HCT116 (cell line): ENCODE results near the gene ECE1. TPM values are rescaled to one million over a fixed set of nuclear protein-coding genes. Genes with fewer than 3 reads are reported as not detected.

Experiments used
- ATAC-seq: fragments of 200-7000 bp; cut with Tn5 transposase; 2 replicates; pipeline ENCODE4 v1.9.1; 2020; ENCODE audit warnings: mild to moderate bottlenecking, moderate library complexity
- BruUV-seq: library from RNA; stranded (reverse); fragments of 400-500 nt; replicated peaks from 2 replicates; lab custom pipeline; 2021; lab: Mats Ljungman, UMichigan
- CTCF ChIA-PET: fragments of 300-600 bp; sonication (Branson Sonifier 250); formaldehyde crosslinking; loops from one replicate; lab custom pipeline; 2021; ENCODE audit warnings: antibody characterized with exemption; lab: Charles Lee
- POLR2A ChIA-PET: fragments of 300-600, 350-600 bp; sonication (Branson Sonifier 250); formaldehyde crosslinking; loops from one replicate; lab custom pipeline; 2021; ENCODE audit warnings: antibody characterized with exemption; lab: Charles Lee
- RAD21 ChIA-PET, 2 experiments: fragments of 300-600 bp; sonication (Branson Sonifier 250); formaldehyde crosslinking; loops; one replicate each; lab custom pipeline; 2023; ENCODE audit warnings: low total read pairs in 2 of 2; ENCODE audit not compliant: uncharacterized antibody in 2 of 2, unreplicated experiment in 2 of 2, low non-redundant PET in 1 of 2; lab: Charles Lee
- DNase-seq: peaks from one replicate; pipeline ENCODE4 v3.0.0-alpha.2; 2010; ENCODE audit warnings: low read depth, low spot score
- H2AFZ ChIP-seq: fragments of 200-600 bp; shearing (Covaris generic), sonication (generic); 2 replicates; pipeline ENCODE4 v1.6.1; 2017; ENCODE audit warnings: low read depth, mixed run types, mixed read lengths, antibody characterized with exemption, low read length; ENCODE audit not compliant: poor library complexity, severe bottlenecking
- H3K27ac ChIP-seq: 2 replicates; pipeline ENCODE4 v1.5.1; 2012; ENCODE audit warnings: low read depth, low read length
- H3K27me3 ChIP-seq: fragments of 200-600 bp; sonication (generic); 2 replicates; pipeline ENCODE4 v1.6.1; 2016; ENCODE audit warnings: mixed run types, low read length, mixed read lengths; ENCODE audit not compliant: insufficient read depth
- H3K36me3 ChIP-seq, 2 experiments: fragments of 200-500 bp in 1 of 2; fragments of 200-600 bp in 1 of 2; sonication (Bioruptor generic) in 1 of 2; sonication (generic) in 1 of 2; 2 replicates each; pipeline versions ENCODE4 v1.5.1 to v1.6.1; 2014 to 2016; ENCODE audit warnings: low read length in 2 of 2, inconsistent platforms in 1 of 2, mixed read lengths in 1 of 2, mixed run types in 1 of 2; ENCODE audit not compliant: insufficient read depth in 2 of 2, control insufficient read depth in 1 of 2
- H3K4me1 ChIP-seq, 2 experiments: fragments of 200-600 bp in 1 of 2; sonication (generic) in 1 of 2; 2 replicates each; pipeline versions ENCODE4 v1.5.1 to v1.6.1; 2012 to 2017; ENCODE audit warnings: low read length in 2 of 2, inconsistent platforms in 1 of 2, mild to moderate bottlenecking in 1 of 2, mixed read lengths in 1 of 2, mixed run types in 1 of 2, moderate library complexity in 1 of 2; ENCODE audit not compliant: insufficient read depth in 2 of 2, control insufficient read depth in 1 of 2
- H3K4me2 ChIP-seq: fragments of 200-600 bp; sonication (generic); 2 replicates; pipeline ENCODE4 v1.6.1; 2017; ENCODE audit warnings: mixed run types, low read length, mixed read lengths
- H3K4me3 ChIP-seq, 2 experiments: fragments of 200-600 bp in 1 of 2; sonication (generic) in 1 of 2; replicated peaks in 1 of 2; 2 replicates each; pipeline ENCODE4 v1.5.1; 2011 to 2016; ENCODE audit warnings: low read length in 2 of 2, control low read depth in 1 of 2, low read depth in 1 of 2, mild to moderate bottlenecking in 1 of 2, mixed read lengths in 1 of 2, mixed run types in 1 of 2
- H3K79me2 ChIP-seq: fragments of 200-600 bp; sonication (generic); 2 replicates; pipeline ENCODE4 v1.6.1; 2017; ENCODE audit warnings: mild to moderate bottlenecking, mixed run types, low read length, moderate library complexity, mixed read lengths; ENCODE audit not compliant: insufficient read depth
- H3K9ac ChIP-seq: fragments of 200-600 bp; sonication (generic); 2 replicates; pipeline ENCODE4 v1.6.1; 2016; ENCODE audit warnings: low read length, mixed read lengths
- H3K9me2 ChIP-seq: fragments of 200-600 bp; sonication (generic), shearing (Covaris generic); 2 replicates; pipeline ENCODE4 v1.6.1; 2017; ENCODE audit warnings: mixed run types, mild to moderate bottlenecking, moderate library complexity; ENCODE audit not compliant: insufficient read depth
- H3K9me3 ChIP-seq, 2 experiments: fragments of 200-500 bp in 1 of 2; fragments of 200-600 bp in 1 of 2; sonication (Bioruptor generic) in 1 of 2; sonication (generic) in 1 of 2; 2 replicates each; pipeline ENCODE4 v1.6.1; 2014 to 2017; ENCODE audit warnings: low read length in 2 of 2, mixed read lengths in 2 of 2, inconsistent platforms in 1 of 2, low read depth in 1 of 2, mild to moderate bottlenecking in 1 of 2, mixed run types in 1 of 2, moderate library complexity in 1 of 2; ENCODE audit not compliant: control insufficient read depth in 1 of 2, insufficient read depth in 1 of 2
- H4K20me1 ChIP-seq: fragments of 200-600 bp; sonication (generic), shearing (Covaris generic); 2 replicates; pipeline ENCODE4 v1.6.1; 2017; ENCODE audit warnings: mixed run types, mild to moderate bottlenecking, moderate library complexity; ENCODE audit not compliant: insufficient read depth
- MAX ChIP-seq: IDR thresholded peaks from 2 replicates; pipeline ENCODE4 v1.6.1; 2012
- POLR2A ChIP-seq: IDR thresholded peaks from 2 replicates; pipeline ENCODE4 v1.7.0; 2011; ENCODE audit warnings: borderline replicate concordance; ENCODE audit not compliant: insufficient read depth, insufficient read length; ENCODE audit errors: extremely low read depth
- RAD21 ChIP-seq: IDR thresholded peaks from 2 replicates; pipeline ENCODE4 v1.6.1; 2012; ENCODE audit warnings: low read depth, mild to moderate bottlenecking
- SP1 ChIP-seq: IDR thresholded peaks from 2 replicates; pipeline ENCODE4 v1.6.1; 2012; ENCODE audit warnings: low read depth
- SRF ChIP-seq: IDR thresholded peaks from 2 replicates; pipeline ENCODE4 v1.6.1; 2012; ENCODE audit warnings: low read depth
- TCF7L2 ChIP-seq: IDR thresholded peaks from 2 replicates; pipeline ENCODE4 v1.7.0; 2011; ENCODE audit warnings: borderline replicate concordance, inconsistent platforms; ENCODE audit not compliant: insufficient read depth, insufficient read length; ENCODE audit errors: extremely low read depth
- YY1 ChIP-seq: IDR thresholded peaks from 2 replicates; pipeline ENCODE4 v1.6.1; 2011; ENCODE audit warnings: low read length, low read depth, moderate library complexity, mild to moderate bottlenecking; ENCODE audit not compliant: insufficient replicate concordance; ENCODE audit errors: extremely low read depth
- ZBTB33 ChIP-seq: IDR thresholded peaks from 2 replicates; pipeline ENCODE4 v1.6.1; 2011; ENCODE audit warnings: mild to moderate bottlenecking, low read length, moderate library complexity; ENCODE audit not compliant: insufficient replicate concordance; ENCODE audit errors: extremely low read depth
- ZNF274 ChIP-seq: fragments of 200-500 bp; sonication (Bioruptor generic); IDR thresholded peaks from 2 replicates; pipeline ENCODE4 v1.6.1; 2014; ENCODE audit warnings: mild to moderate bottlenecking, low read depth, low read length, inconsistent platforms
- intact Hi-C: fragments of 100-400 bp; cut with micrococcal nuclease; formaldehyde crosslinking; loops from 2 replicates; pipeline ENCODE4 v1.10.0; 2022
- total RNA-seq: library from RNA; stranded (reverse); gene quantifications from one replicate; pipeline ENCODE4 v1.2.1, GENCODE V29; 2021; ENCODE audit not compliant: unreplicated experiment
- TF ChIP-seq, protein P1 (sequence below): IDR thresholded peaks from 2 replicates; pipeline ENCODE4 v1.6.1; 2012
- TF ChIP-seq, protein P2 (sequence below), 3 experiments: fragments of 200-600 bp in 1 of 3; sonication (generic) in 1 of 3; IDR thresholded peaks in 2 of 3; conservative IDR thresholded peaks in 1 of 3; 2 replicates each; pipeline ENCODE4 v1.5.1; 2012 to 2017; ENCODE audit warnings: low read depth in 2 of 3, low read length in 2 of 3, antibody characterized with exemption in 1 of 3, borderline replicate concordance in 1 of 3, control low read depth in 1 of 3, mild to moderate bottlenecking in 1 of 3, mixed read lengths in 1 of 3, mixed run types in 1 of 3, moderate library complexity in 1 of 3; ENCODE audit not compliant: insufficient read depth in 1 of 3

The ECE1 gene
- total RNA-seq, 1 experiment from 2014 or later: 66.8 TPM

DNA sequence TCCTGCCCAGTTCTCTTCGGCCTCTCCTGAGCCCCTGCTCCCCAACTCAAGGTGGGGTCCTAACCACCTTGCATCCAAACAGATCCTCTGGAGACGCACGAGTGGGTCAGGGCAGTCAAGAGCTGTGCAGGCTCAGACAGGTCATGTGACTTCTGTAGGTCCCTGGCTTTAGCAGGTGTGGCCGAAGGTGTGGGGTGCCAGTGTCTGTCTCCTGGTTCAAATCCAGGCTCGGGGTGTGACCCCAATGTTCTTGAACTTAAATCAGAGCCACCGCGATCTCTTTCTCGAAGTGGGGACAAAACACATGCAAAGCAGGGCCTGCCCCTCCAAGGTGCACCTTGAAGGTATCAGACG, 27.4 kb upstream of the ECE1 start:
- Histone ChIP-seq H3K9me3 (no peaks in the 10 kb centered on the region), H3K27ac (no peak overlapping the region), H3K9me2 (no peaks in the 10 kb centered on the region), H3K4me2 (no peak overlapping the region), H3K79me2 (peaks cover 60% of the 10 kb centered on the region), H3K36me3 (no peaks in the 10 kb centered on the region), H4K20me1 (no peaks in the 10 kb centered on the region), H3K4me3 (no peak overlapping the region), H3K27me3 (no peaks in the 10 kb centered on the region), H3K4me1 (peaks cover 25 to 45% of the 10 kb centered on the region in 2 experiments), H2AFZ (no peak overlapping the region), H3K9ac (no peak overlapping the region)
- ChIA-PET CTCF (no interaction called here), POLR2A (no interaction called here), RAD21 (no interaction called here)
- intact Hi-C loops: no loop called here
- ATAC-seq (no peak), DNase-seq (no peak)
- BruUV-seq: no TSS peak
- TF ChIP-seq RAD21 (no peak), SP1 (no peak), POLR2A (no peak), ZNF274 (no peak), TCF7L2 (no peak), MAX (no peak), ZBTB33 (no peak), SRF (no peak), YY1 (no peak)
- TF ChIP-seq, protein P1, sequence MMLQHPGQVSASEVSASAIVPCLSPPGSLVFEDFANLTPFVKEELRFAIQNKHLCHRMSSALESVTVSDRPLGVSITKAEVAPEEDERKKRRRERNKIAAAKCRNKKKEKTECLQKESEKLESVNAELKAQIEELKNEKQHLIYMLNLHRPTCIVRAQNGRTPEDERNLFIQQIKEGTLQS: no peak
- TF ChIP-seq, protein P2, sequence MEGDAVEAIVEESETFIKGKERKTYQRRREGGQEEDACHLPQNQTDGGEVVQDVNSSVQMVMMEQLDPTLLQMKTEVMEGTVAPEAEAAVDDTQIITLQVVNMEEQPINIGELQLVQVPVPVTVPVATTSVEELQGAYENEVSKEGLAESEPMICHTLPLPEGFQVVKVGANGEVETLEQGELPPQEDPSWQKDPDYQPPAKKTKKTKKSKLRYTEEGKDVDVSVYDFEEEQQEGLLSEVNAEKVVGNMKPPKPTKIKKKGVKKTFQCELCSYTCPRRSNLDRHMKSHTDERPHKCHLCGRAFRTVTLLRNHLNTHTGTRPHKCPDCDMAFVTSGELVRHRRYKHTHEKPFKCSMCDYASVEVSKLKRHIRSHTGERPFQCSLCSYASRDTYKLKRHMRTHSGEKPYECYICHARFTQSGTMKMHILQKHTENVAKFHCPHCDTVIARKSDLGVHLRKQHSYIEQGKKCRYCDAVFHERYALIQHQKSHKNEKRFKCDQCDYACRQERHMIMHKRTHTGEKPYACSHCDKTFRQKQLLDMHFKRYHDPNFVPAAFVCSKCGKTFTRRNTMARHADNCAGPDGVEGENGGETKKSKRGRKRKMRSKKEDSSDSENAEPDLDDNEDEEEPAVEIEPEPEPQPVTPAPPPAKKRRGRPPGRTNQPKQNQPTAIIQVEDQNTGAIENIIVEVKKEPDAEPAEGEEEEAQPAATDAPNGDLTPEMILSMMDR (IDR thresholded peaks at IDR 0.05 in 2 of 3, conservative IDR thresholded peaks at IDR 0.05 in 1 of 3; ENCODE audit: borderline replicate concordance in 1 of 3, insufficient read depth in 1 of 3, low read depth in 2 of 3, low read length in 2 of 3): no peak
